ENCODE results near the gene PDE4B.

GRCh38 chr1:66292944-66293343 is 500.2 kb downstream of the PDE4B start:
- TF ChIP-seq CTCF (IDR thresholded peaks at IDR 0.05) (no peak), POLR2AphosphoS5 (IDR thresholded peaks at IDR 0.05) (no peak), EP300 (IDR thresholded peaks at IDR 0.05) (no peak)

Data from sigmoid colon (tissue), 4 donors.